Measurements from ENCODE around the gene CADPS2. TPM values are rescaled to one million over a fixed set of nuclear protein-coding genes. Genes with fewer than 3 reads are reported as not detected.

The CADPS2 gene
- total and polyA plus RNA-seq, 2 donors (not counting 1 experiment from before 2014, with no cell fraction given) = 11.5 to 32.2 TPM

DNA sequence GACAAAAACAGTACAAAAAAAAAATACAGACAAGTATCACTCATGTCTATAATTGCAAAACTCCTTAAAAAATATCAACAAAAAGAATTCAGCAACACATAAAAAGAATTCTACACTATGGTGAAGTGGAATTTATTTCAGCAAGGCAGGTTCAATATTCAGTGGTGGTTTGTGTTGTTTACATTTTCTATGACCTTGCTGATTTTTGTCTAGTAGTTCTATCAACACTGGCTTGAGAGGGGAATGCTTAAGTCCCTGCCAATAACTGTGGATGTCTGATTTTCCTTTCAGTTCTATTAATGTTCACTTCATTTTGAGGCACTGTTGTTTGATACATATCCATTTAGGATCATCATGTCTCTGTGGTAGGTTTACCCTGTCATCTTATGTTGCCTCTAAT lies 58.5 kb downstream of the CADPS2 start:
- H3K79me2 ChIP-seq (ENCODE audit: control insufficient read depth, insufficient read depth, low read length) = no peaks in the 10 kb centered on the region
- no peaks in the 10 kb centered on the region for H3K36me3 ChIP-seq (ENCODE audit: control insufficient read depth, insufficient read depth, low read length)
- no peak overlapping the region for H3K4me3 ChIP-seq (replicated peaks in 1 of 4; ENCODE audit: control extremely low read depth in 1 of 4, insufficient read depth in 1 of 4, low read depth in 3 of 4, low read length in 4 of 4)
- no peak overlapping the region for H3K9ac ChIP-seq (ENCODE audit: insufficient read depth, low read length)
- no peaks in the 10 kb centered on the region for H4K20me1 ChIP-seq (ENCODE audit: control insufficient read depth, extremely low read depth, insufficient read depth, low read length)
- no peaks in the 10 kb centered on the region for H3K27me3 ChIP-seq (ENCODE audit: control insufficient read depth, insufficient read depth, low read length)
- no peak overlapping the region for H3K4me2 ChIP-seq (ENCODE audit: extremely low read depth, insufficient read depth, low read length)
- no peaks in the 10 kb centered on the region for H3K9me3 ChIP-seq (ENCODE audit: control insufficient read depth, insufficient read depth, low read depth, low read length)
- TF ChIP-seq CTCF (conservative IDR thresholded peaks at IDR 0.05 in 1 of 2, IDR thresholded peaks at IDR 0.05 in 1 of 2; ENCODE audit: low read depth in 1 of 2, low read length in 2 of 2) = no peak
- TF ChIP-seq EZH2 (IDR thresholded peaks at IDR 0.05; ENCODE audit: low read length, missing control alignments) = no peak
- DNase-seq (ENCODE audit: low read depth in 2 of 2) = no peak
- no peak overlapping the region for H3K27ac ChIP-seq (ENCODE audit: insufficient read depth, low read length)
- no peak overlapping the region for H2AFZ ChIP-seq (ENCODE audit: low read length)
- no peaks in the 10 kb centered on the region for H3K4me1 ChIP-seq (ENCODE audit: control insufficient read depth, extremely low read depth, insufficient read depth, low read length)

- H3K9ac ChIP-seq (ENCODE audit: insufficient read depth, low read length) = no peak overlapping the region
- H4K20me1 ChIP-seq (ENCODE audit: control insufficient read depth, extremely low read depth, insufficient read depth, low read length) = no peaks in the 10 kb centered on the region
- no peak overlapping the region for H3K4me3 ChIP-seq (replicated peaks in 1 of 4; ENCODE audit: control extremely low read depth in 1 of 4, insufficient read depth in 1 of 4, low read depth in 3 of 4, low read length in 4 of 4)
- no peak overlapping the region for H3K27ac ChIP-seq (ENCODE audit: insufficient read depth, low read length)
- no peaks in the 10 kb centered on the region for H3K4me1 ChIP-seq (ENCODE audit: control insufficient read depth, extremely low read depth, insufficient read depth, low read length)
- H3K79me2 ChIP-seq (ENCODE audit: control insufficient read depth, insufficient read depth, low read length) = no peaks in the 10 kb centered on the region
- TF ChIP-seq CTCF (conservative IDR thresholded peaks at IDR 0.05 in 1 of 2, IDR thresholded peaks at IDR 0.05 in 1 of 2; ENCODE audit: low read depth in 1 of 2, low read length in 2 of 2) (no peak), EZH2 (IDR thresholded peaks at IDR 0.05; ENCODE audit: low read length, missing control alignments) (no peak)
- DNase-seq (ENCODE audit: low read depth in 2 of 2) = no peak
- H3K27me3 ChIP-seq (ENCODE audit: control insufficient read depth, insufficient read depth, low read length) = no peaks in the 10 kb centered on the region
- H3K36me3 ChIP-seq (ENCODE audit: control insufficient read depth, insufficient read depth, low read length) = no peaks in the 10 kb centered on the region
- H3K9me3 ChIP-seq (ENCODE audit: control insufficient read depth, insufficient read depth, low read depth, low read length) = no peaks in the 10 kb centered on the region
- H3K4me2 ChIP-seq (ENCODE audit: extremely low read depth, insufficient read depth, low read length) = no peak overlapping the region
- H2AFZ ChIP-seq (ENCODE audit: low read length) = no peak overlapping the region
Measured at GRCh38 chr7:122813845-122814244, 72.4 kb downstream of the CADPS2 start.

GRCh38 chr7:122803851-122804250 lies 82.4 kb downstream of the CADPS2 start:
- TF ChIP-seq CTCF (conservative IDR thresholded peaks at IDR 0.05 in 1 of 2, IDR thresholded peaks at IDR 0.05 in 1 of 2; ENCODE audit: low read depth in 1 of 2, low read length in 2 of 2) = no peak
- no peak for TF ChIP-seq EZH2 (IDR thresholded peaks at IDR 0.05; ENCODE audit: low read length, missing control alignments)
- Histone ChIP-seq H2AFZ (ENCODE audit: low read length) (no peak overlapping the region), H3K36me3 (ENCODE audit: control insufficient read depth, insufficient read depth, low read length) (no peaks in the 10 kb centered on the region), H3K27me3 (ENCODE audit: control insufficient read depth, insufficient read depth, low read length) (no peaks in the 10 kb centered on the region), H3K9ac (ENCODE audit: insufficient read depth, low read length) (no peak overlapping the region), H3K4me1 (ENCODE audit: control insufficient read depth, extremely low read depth, insufficient read depth, low read length) (no peaks in the 10 kb centered on the region), H3K4me2 (ENCODE audit: extremely low read depth, insufficient read depth, low read length) (no peak overlapping the region), H3K79me2 (ENCODE audit: control insufficient read depth, insufficient read depth, low read length) (no peaks in the 10 kb centered on the region), H3K4me3 (replicated peaks in 1 of 4; ENCODE audit: control extremely low read depth in 1 of 4, insufficient read depth in 1 of 4, low read depth in 3 of 4, low read length in 4 of 4) (no peak overlapping the region), H3K27ac (ENCODE audit: insufficient read depth, low read length) (no peak overlapping the region), H3K9me3 (ENCODE audit: control insufficient read depth, insufficient read depth, low read depth, low read length) (no peaks in the 10 kb centered on the region), H4K20me1 (ENCODE audit: control insufficient read depth, extremely low read depth, insufficient read depth, low read length) (no peaks in the 10 kb centered on the region)
- no peak for DNase-seq (ENCODE audit: low read depth in 2 of 2)
